Suprapubic skin (tissue), 3 donors: ENCODE measurements around the gene C19orf25.

Source experiments
- EP300 ChIP-seq: sonication (generic); formaldehyde crosslinking; IDR thresholded peaks from one replicate; pipeline ENCODE4 v1.6.1; 2017; ENCODE audit warnings: antibody characterized with exemption
- POLR2A ChIP-seq, 2 donors: fragments of 450-650 bp; IDR thresholded peaks; one replicate each; pipeline ENCODE4 v1.6.1; 2017; ENCODE audit warnings: antibody characterized with exemption in 2 of 2, mild to moderate bottlenecking in 2 of 2, moderate library complexity in 2 of 2
- TF ChIP-seq, protein P1 (sequence below), 2 donors: fragments of 200-600 bp in 1 of 2; fragments of 450-650 bp in 1 of 2; sonication (generic) in 1 of 2; IDR thresholded peaks; one replicate each; pipeline ENCODE4 v1.5.1; 2016 to 2019; ENCODE audit warnings: antibody characterized with exemption in 2 of 2, mild to moderate bottlenecking in 1 of 2, moderate library complexity in 1 of 2

DNA sequence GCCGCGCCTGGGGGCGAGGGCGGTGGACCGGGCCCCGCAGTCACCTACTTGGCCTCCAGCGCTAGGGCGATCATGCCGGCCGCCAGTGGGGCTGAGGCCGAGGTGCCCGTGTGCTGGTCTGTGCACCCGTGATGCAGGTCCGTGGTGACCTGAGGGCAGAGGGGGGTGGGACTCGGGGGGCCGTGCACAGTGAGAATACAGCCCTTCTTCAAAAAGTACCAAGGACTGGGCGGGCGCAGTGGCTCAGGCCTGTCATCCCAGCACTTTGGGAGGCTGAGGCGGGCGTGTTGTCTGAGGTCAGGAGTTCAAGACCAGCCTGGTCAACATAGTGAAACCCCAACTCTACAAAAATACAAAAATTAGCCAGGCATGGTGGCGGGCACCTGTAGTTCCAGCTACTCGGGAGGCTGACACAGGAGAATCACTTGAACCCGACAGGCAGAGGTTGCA, 5.0 kb upstream of the C19orf25 start:
- TF ChIP-seq POLR2A (IDR thresholded peaks at IDR 0.05), result no peak
- TF ChIP-seq, protein P1, sequence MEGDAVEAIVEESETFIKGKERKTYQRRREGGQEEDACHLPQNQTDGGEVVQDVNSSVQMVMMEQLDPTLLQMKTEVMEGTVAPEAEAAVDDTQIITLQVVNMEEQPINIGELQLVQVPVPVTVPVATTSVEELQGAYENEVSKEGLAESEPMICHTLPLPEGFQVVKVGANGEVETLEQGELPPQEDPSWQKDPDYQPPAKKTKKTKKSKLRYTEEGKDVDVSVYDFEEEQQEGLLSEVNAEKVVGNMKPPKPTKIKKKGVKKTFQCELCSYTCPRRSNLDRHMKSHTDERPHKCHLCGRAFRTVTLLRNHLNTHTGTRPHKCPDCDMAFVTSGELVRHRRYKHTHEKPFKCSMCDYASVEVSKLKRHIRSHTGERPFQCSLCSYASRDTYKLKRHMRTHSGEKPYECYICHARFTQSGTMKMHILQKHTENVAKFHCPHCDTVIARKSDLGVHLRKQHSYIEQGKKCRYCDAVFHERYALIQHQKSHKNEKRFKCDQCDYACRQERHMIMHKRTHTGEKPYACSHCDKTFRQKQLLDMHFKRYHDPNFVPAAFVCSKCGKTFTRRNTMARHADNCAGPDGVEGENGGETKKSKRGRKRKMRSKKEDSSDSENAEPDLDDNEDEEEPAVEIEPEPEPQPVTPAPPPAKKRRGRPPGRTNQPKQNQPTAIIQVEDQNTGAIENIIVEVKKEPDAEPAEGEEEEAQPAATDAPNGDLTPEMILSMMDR (IDR thresholded peaks at IDR 0.05), result no peak
- no peak for TF ChIP-seq EP300
